NCI-H146 treated with DMSO at 0.1 percent for 48 hours (cell line): ENCODE results near the gene POGLUT2.

Experiments
- DNase-seq: peaks from one replicate; lab custom pipeline; 2025; ENCODE audit not compliant: unreplicated experiment; lab: John Stamatoyannopoulos, UW

POGLUT2 gene

GRCh38 chr13:102798581-102799425, at the start of gene POGLUT2, which contains the start of gene BIVM:
Gene POGLUT2 (minus strand): TSS chr13:102798976. CDS start chr13:102798670, 306 bp downstream.
Gene BIVM (plus strand): TSS chr13:102799119. CDS start chr13:102807268, 8,149 bp downstream.
- peak; percentile 90 for DNase-seq

- peak; percentile 22 for DNase-seq
Measured at GRCh38 chr13:102847272-102848234, 48.8 kb upstream of the POGLUT2 start.

- peak; percentile 28 for DNase-seq
Measured at GRCh38 chr13:102846261-102847015, 47.7 kb upstream of the POGLUT2 start.

GRCh38 chr13:102845630-102846260, 47.0 kb upstream of the POGLUT2 start, which contains the start of gene ERCC5:
Gene ERCC5 (plus strand): TSS chr13:102846032. CDS start chr13:102846267, 235 bp downstream.
- peak; percentile 84 for DNase-seq

- DNase-seq: no peak
Measured at GRCh38 chr13:102845289-102845629, 46.5 kb upstream of the POGLUT2 start.

GRCh38 chr13:102839462-102839861, 40.7 kb upstream of the POGLUT2 start:
- DNase-seq: no peak

GRCh38 chr13:102838982-102839381, 40.2 kb upstream of the POGLUT2 start:
- DNase-seq: no peak

GRCh38 chr13:102838273-102838672, 39.5 kb upstream of the POGLUT2 start:
- no peak for DNase-seq

GRCh38 chr13:102836471-102836870, 37.7 kb upstream of the POGLUT2 start:
- DNase-seq: no peak

- no peak for DNase-seq
Measured at GRCh38 chr13:102830646-102831045, 31.9 kb upstream of the POGLUT2 start.

GRCh38 chr13:102825921-102826706, 27.3 kb upstream of the POGLUT2 start:
- DNase-seq: no peak

GRCh38 chr13:102825400-102825799, 26.6 kb upstream of the POGLUT2 start:
- DNase-seq: no peak

GRCh38 chr13:102817907-102818306, 19.1 kb upstream of the POGLUT2 start:
- no peak for DNase-seq

GRCh38 chr13:102817241-102817640, 18.5 kb upstream of the POGLUT2 start:
- DNase-seq: no peak

- no peak for DNase-seq
Measured at GRCh38 chr13:102816708-102817107, 17.9 kb upstream of the POGLUT2 start.

GRCh38 chr13:102815788-102816187, 17.0 kb upstream of the POGLUT2 start:
- no peak for DNase-seq

- no peak for DNase-seq
Measured at GRCh38 chr13:102814793-102815192, 16.0 kb upstream of the POGLUT2 start.

GRCh38 chr13:102814025-102814607, 15.3 kb upstream of the POGLUT2 start:
- no peak for DNase-seq

- DNase-seq: no peak
Measured at GRCh38 chr13:102812611-102813287, 14.0 kb upstream of the POGLUT2 start.
